Measurements from ENCODE around the gene MASP1. TPM values are rescaled to one million over a fixed set of nuclear protein-coding genes. Genes with fewer than 3 reads are reported as not detected.

The MASP1 gene
- total RNA-seq, 1 experiment from 2014 or later = 1.0 TPM

GRCh38 chr3:187280644-187281043 lies 10.9 kb downstream of the MASP1 start:
- H3K27ac ChIP-seq (ENCODE audit: insufficient read length, low read depth, low read length) = no peak overlapping the region
- WGBS (ENCODE audit: extremely low coverage, insufficient read length, low lambda C conversion rate) = no CpG with 5 or more reads among the region's 1 CpG

More at GRCh38 chr3:187280644-187281043, 10.9 kb downstream of the MASP1 start:
- H2BK15ac ChIP-seq (ENCODE audit: low read depth, low read length) = no peak overlapping the region
- no peak overlapping the region for H3T11ph ChIP-seq (ENCODE audit: low read length)
- H3K23ac ChIP-seq (ENCODE audit: insufficient read length, low read depth, low read length) = no peak overlapping the region
- no peak overlapping the region for H4K5ac ChIP-seq (ENCODE audit: insufficient read length, low read depth, low read length)
- no peak overlapping the region for H4K91ac ChIP-seq (ENCODE audit: insufficient read length, low read depth, low read length)
- H3K79me2 ChIP-seq (ENCODE audit: insufficient read depth, low read length) = no peaks in the 10 kb centered on the region
- H3K4me2 ChIP-seq (ENCODE audit: insufficient read depth, insufficient read length, low read length) = no peak overlapping the region
- no peak overlapping the region for H3K14ac ChIP-seq (ENCODE audit: insufficient read depth, low read length)
- no peaks in the 10 kb centered on the region for H3K79me1 ChIP-seq (ENCODE audit: insufficient read depth, low read depth, low read length, poor library complexity, severe bottlenecking)
- no peak for DNase-seq
- no peaks in the 10 kb centered on the region for H3K27me3 ChIP-seq (ENCODE audit: insufficient read depth, low read length)
- no peak overlapping the region for H2BK12ac ChIP-seq (ENCODE audit: insufficient read length, low read depth, low read length)
- no peak overlapping the region for H3K56ac ChIP-seq (ENCODE audit: insufficient read length, low read depth, low read length)
- H3K9me3 ChIP-seq (ENCODE audit: control insufficient read depth, low read depth, low read length) = no peaks in the 10 kb centered on the region
- H3K27me3 Mint-ChIP-seq (ENCODE audit: low read depth) = no peaks in the 10 kb centered on the region; the same call in 1 of the 2 replicates
- no peaks in the 10 kb centered on the region for H3K9me3 Mint-ChIP-seq
- H3K18ac ChIP-seq (ENCODE audit: insufficient read length, low read depth, low read length) = no peak overlapping the region
- H3K36me3 Mint-ChIP-seq (ENCODE audit: insufficient read depth in 1 of 3, low read depth in 3 of 3) = peaks cover 0 to 3% (median 0%) of the 10 kb centered on the region in 3 experiments; a peak in 1 of 7 replicates
- peaks cover 17 to 24% of the 10 kb centered on the region in 2 experiments for H3K4me1 Mint-ChIP-seq
- no peak overlapping the region for H3K27ac Mint-ChIP-seq
- H2AFZ ChIP-seq (ENCODE audit: low read length) = no peak overlapping the region
- TF ChIP-seq, protein P1, sequence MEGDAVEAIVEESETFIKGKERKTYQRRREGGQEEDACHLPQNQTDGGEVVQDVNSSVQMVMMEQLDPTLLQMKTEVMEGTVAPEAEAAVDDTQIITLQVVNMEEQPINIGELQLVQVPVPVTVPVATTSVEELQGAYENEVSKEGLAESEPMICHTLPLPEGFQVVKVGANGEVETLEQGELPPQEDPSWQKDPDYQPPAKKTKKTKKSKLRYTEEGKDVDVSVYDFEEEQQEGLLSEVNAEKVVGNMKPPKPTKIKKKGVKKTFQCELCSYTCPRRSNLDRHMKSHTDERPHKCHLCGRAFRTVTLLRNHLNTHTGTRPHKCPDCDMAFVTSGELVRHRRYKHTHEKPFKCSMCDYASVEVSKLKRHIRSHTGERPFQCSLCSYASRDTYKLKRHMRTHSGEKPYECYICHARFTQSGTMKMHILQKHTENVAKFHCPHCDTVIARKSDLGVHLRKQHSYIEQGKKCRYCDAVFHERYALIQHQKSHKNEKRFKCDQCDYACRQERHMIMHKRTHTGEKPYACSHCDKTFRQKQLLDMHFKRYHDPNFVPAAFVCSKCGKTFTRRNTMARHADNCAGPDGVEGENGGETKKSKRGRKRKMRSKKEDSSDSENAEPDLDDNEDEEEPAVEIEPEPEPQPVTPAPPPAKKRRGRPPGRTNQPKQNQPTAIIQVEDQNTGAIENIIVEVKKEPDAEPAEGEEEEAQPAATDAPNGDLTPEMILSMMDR (conservative IDR thresholded peaks at IDR 0.05) = no peak
- H3K4ac ChIP-seq (ENCODE audit: low read depth, low read length) = no peak overlapping the region
- H2BK20ac ChIP-seq (ENCODE audit: low read depth, low read length, poor library complexity, severe bottlenecking) = no peak overlapping the region
- no peak overlapping the region for H4K8ac ChIP-seq (replicated peaks; ENCODE audit: insufficient read length, low read depth, low read length)
- H2AK5ac ChIP-seq (ENCODE audit: insufficient read length, low read length) = no peak overlapping the region
- H3K4me1 ChIP-seq (ENCODE audit: insufficient read depth, low read length) = peaks cover 2% of the 10 kb centered on the region; the same call in 1 of the 2 replicates
- H3K23me2 ChIP-seq (ENCODE audit: insufficient read length, low read depth, low read length, poor library complexity, severe bottlenecking) = no peaks in the 10 kb centered on the region
- H4K20me1 ChIP-seq (ENCODE audit: control insufficient read depth, insufficient read depth, insufficient read length) = no peaks in the 10 kb centered on the region
- H3K4me3 Mint-ChIP-seq = no peak overlapping the region
- H2BK5ac ChIP-seq (ENCODE audit: insufficient read length, low read length) = no peak overlapping the region
- H3K9ac ChIP-seq (ENCODE audit: extremely low read depth, insufficient read length, low read length) = no peak overlapping the region
- no peak overlapping the region for H2BK120ac ChIP-seq (ENCODE audit: low read depth, low read length, poor library complexity, severe bottlenecking)

Data from H9 (cell line).